Measurements from ENCODE around the gene TMEM179. TPM values are rescaled to one million over a fixed set of nuclear protein-coding genes. Genes with fewer than 3 reads are reported as not detected.
"Not testable (repeated sequence)": the region's sequence is repeated elsewhere in the genome, so short reads cannot be mapped to it uniquely, and the experiment has no call there.

Gene TMEM179
- total RNA-seq, 1 donor from 2014 or later, result not detected

DNA sequence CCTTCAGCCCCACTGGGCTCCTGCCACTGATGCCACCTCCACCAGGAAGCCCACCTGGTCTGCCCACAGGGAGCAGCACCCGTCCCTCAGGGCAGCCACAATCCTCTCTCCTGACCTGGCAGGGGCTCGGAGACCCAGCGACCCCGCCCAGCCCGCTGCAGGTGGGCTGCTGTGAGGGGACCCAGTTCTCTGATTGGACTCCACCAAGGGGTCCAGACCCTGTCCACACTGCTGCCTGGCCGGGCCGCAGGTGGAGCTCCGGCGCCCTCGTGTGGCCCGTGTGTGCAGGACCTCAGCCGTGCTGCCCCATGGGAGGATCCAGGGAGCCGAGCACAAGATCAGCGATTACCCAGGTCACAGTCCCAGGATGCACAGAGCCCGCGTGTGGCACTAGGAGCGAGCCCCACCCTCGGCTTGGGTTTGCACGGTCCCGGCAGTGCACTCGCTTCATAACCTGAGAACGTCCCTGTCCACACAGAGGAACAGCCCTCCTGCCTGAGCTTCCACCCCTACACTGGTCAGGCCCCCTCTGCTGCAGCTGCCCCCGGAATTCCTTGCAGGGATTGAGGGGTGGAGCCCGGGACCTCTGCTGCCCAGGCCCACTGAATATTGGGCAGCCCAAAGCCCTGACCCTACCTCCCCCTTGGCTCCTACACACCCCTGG, 35.4 kb upstream of the TMEM179 start:
- intact Hi-C loops (cut with DNase I), result loop anchor here (2.0 to 5.0 kb wide), 3 partner anchors 78 to 561 kb away; partner anchors contain the start of gene KIF26A
- DNase-seq (ENCODE audit: missing footprints), result no peak

DNA sequence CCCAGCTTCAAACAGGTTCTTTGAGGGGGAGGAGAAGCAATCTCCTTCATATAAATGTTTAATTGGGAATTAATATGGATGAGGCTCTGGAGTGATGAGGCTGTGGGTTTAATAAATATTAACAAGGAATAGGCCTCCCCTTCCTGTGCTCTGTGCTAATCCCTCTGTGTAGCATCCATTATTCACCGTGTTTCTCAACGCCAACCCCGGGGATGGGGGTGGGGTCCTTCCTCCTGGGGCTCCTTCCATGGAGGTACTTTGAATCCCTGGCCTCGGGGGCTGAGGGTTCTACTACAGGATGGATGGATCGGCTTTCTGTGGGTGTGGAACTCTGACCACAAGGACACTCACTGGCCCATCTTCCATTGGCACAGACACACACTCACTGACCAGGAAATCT, 34.9 kb upstream of the TMEM179 start:
- intact Hi-C loops (cut with DNase I), result no loop called here
- no peak for DNase-seq (ENCODE audit: missing footprints)
- no peak for ATAC-seq

More for the DNA sequence above, 35.4 kb upstream of the TMEM179 start:
- peak; percentile 83 for ATAC-seq

DNA sequence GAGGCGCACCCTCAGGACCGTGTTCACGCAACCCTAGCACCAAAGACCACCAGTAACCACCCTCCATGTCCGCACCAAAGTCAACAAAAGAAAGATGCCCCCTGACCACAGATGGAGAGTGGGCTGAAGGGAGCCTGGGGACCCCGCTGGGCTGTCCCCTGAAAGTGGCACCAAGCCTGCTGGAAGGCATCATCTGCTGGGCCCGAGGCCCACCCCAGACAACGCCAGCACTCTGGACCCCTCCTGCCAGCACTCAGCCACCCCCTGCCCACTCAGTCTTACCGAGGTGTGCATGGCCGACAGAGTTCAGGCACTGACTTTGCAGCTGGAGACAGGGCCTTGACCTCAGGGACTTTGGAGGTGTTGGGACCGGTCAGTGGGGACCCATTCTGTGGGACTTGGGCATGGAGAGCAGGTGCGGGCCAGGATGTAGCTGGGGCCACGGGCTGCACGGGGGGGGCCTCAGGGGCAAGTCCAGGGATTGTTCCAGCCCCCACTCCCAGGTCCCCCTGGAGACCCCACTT, 34.4 kb upstream of the TMEM179 start:
- intact Hi-C loops (cut with DNase I), result no loop called here
- ATAC-seq (no peak), DNase-seq (ENCODE audit: missing footprints) (no peak)

DNA sequence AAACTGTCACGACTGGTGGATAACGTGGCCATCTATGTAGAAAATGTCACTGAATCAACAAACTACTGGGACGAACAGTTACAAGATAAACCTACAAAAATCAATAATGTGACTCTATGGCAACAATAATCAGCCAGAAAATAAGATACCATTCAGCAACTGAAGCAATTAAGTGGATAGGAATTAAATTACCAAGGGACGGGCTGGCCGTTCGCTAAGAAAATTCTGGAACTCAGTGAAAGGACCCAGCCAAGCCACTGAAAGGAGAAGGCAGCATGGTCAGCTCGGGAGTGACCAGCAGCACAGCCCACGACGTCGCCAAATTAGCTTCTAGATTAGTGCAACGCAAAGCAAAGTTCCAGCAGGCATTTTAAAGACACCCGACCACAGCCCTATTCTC, 33.6 kb upstream of the TMEM179 start:
- ATAC-seq, result no peak
- intact Hi-C loops (cut with DNase I), result no loop called here
- DNase-seq (ENCODE audit: missing footprints), result no peak

DNA sequence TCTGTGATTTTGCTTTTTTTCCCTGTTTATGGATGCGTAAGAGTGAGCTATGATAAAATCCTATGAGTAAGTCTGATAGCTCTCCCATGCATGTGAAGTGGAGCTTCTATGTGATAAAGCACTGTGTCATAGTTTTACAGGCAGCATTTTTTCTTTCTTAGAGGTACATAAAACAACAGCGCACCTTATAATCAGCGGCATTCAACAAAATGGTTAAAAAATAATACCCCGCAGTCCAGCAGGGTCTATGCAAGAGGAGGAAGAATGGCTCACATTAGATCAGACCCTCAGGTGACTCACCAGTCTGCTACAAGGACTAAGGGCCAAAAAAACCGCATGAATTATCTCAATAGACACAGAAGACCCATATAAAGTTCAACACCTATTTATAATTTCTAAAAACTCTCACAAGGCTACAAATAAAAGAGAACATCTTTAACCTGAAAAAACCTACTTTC, 33.0 kb upstream of the TMEM179 start:
- intact Hi-C loops (cut with DNase I), result no loop called here
- DNase-seq (ENCODE audit: missing footprints), result no peak

DNA sequence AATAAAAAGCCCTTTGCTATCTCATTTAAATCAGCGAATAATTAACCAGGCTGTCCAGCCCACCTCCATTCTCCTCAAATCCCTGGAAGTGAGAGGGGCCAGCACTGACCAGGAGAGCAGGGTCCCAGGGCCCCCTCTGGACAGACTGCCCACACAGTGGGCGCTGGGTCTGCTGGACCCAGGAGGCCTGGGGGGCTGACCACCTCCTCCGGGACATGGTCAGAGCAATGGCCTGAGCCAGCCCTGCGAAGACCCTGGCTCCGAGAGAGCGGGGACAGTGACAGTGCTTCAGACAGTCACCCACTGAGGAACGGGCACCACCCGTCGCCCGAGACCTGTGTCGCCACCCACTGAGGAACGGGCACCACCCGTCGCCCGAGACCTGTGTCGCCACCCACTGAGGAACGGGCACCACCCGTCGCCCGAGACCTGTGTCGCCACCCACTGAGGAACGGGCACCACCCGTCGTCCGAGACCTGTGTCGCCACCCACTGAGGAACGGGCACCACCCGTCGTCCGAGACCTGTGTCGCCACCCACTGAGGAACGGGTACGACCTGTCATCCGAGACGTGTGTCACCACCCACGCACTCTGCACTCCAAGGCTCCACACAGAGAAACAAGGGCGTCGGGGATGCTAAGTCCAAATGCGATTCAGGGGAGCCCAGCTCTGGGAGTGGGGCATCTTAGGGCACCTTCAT, 32.4 kb upstream of the TMEM179 start:
- intact Hi-C loops (cut with DNase I); DNase-seq (ENCODE audit: missing footprints); ATAC-seq: not testable (repeated sequence)

More for the DNA sequence above, 33.0 kb upstream of the TMEM179 start:
- ATAC-seq, result no peak

DNA sequence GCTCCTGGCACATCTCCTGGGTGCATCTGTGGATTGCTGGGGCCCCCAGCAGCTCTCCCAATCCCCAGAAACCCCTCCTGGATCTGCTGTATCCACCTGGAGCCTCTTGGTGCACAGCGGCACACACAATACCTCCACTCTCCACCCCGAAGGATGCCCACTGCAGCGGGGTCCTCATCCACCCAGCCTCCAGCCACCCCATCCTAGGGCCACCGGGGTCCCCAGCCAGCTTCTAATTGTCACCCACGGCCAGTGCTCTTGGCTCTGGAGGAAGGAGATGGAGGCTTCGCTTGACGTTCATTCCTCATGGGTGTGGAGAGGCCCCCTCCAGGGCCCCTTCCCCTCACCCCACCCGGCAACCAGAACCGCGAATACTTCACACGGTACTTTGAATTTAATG, 31.6 kb upstream of the TMEM179 start:
- DNase-seq (ENCODE audit: missing footprints), result no peak
- intact Hi-C loops (cut with DNase I), result no loop called here
- ATAC-seq, result no peak

DNA sequence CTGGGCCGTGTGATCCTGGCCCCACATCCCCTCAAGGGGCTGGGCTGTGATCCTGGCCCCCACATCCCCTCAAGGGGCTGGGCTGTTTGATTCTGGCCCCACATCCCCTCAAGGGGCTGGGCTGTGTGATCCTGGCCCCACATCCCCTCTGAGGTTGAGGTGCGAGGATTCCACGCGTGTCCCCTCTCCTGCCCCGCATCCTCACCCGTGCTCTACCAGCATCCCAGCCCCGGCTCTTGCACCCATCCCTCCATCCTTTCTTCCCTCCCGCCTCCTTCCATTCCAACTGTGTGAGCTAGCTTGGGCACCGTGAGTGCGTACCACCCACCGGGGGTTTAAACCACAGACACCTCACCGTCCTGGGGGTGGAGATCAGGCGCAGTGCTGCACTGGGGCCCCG, 31.1 kb upstream of the TMEM179 start:
- ATAC-seq (no peak), DNase-seq (ENCODE audit: missing footprints) (no peak)
- intact Hi-C loops (cut with DNase I), result no loop called here

DNA sequence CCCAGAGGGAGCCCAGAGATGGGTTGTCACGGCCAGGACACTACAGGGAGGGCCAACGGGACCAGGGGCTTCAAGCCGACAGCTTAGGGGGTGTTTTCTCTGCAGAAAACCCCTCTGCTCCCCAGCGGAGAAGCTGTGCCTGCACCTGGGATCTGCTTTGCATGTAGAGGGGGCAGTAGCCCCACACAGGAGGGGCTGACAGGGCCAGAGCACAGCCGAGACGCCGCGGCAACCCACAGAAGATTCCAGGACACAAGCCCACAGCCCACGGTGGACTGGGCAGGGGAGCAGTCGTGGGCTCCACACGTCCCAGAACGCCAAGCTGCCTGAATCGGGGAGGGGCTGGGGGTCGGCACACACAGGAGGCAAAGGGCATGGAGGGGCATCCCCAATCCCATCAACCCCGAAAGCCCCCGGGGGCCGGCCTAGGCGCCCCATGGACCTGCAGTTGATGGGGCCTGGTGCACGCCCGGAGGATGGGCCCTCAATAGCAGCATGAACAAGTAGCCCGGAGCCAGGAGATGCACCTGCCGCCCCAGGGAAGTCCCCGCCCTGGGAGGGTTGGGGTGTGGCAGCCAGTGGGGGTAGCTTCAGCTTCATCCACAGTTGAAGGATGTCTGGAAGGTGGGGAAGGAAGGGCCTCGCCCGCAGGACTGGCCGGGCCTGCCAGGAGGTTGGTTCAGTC, 30.5 kb upstream of the TMEM179 start:
- DNase-seq (ENCODE audit: missing footprints), result no peak
- intact Hi-C loops (cut with DNase I), result no loop called here
- no peak for ATAC-seq

DNA sequence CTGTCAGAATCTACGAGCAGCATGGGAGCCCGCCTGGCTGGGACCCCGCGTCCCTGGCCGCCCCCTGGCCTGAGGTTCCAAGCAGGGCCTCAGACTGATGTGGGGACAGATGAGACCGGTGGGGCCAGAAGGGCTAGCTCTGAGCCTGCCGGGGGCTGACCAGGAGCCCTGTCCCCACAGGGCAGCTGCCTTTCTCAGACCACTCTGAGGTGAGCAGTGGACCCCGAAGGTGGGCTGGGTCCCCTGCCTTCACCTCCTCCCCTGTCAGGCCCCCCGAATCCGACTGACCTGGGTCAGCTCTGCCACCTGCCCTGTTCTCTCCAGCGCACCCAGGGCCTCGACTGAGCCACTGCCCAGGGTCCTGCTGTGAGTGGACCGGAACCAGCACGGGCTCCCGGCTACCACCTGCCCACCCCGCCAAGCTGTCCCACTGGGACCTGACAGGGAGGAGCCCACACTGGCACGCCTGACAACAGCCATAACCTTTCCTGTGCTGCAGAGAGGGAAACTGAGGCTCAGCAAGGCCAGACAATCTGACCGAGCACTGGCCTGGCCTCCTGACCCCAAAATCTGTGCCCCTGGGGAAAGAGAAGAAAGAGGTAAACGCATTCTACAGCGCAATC, 29.7 kb upstream of the TMEM179 start:
- intact Hi-C loops (cut with DNase I), result no loop called here
- no peak for ATAC-seq
- DNase-seq (ENCODE audit: missing footprints), result no peak

DNA sequence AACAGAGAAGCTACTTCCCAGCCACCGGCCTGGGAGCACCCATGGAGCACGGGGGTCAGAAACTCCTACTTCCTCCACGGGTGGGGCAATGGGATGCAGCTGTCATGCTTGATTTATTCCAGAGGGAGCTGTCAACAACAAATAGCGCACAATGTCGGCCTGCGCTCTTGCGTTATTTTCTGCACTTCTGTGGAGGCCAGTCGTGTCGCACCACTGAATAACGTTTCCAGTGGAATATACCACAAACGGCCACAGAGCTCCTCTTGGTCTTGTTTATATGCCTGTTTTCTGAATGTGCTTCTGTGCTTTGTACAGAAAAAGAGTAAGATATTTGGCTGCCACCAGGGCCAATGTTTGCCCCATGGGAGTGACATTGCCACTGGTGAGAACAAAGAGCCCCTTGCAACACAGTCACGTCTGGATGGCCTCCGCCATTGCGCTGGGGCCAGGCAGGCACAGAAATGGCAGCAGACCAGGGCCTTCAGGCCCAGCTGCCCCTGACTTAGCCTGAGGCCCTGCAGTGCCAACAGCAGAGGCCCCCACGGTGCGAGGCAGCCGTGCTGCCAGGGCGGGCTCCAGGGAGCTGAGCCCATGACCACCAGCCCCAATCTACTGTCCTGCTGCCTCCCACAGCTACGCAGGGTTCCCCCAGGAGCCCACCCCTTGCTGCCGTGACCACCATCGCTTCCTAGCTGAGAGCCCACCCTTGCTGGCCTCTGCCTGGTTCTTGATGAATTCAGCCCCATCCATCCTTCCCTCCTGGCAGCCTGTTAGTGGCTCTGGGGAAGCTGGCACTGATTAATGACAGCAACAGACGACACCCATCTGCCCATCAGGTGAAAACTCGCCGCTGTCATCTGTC, 28.9 kb upstream of the TMEM179 start:
- intact Hi-C loops (cut with DNase I), result no loop called here
- no peak for DNase-seq (ENCODE audit: missing footprints)
- no peak for ATAC-seq

DNA sequence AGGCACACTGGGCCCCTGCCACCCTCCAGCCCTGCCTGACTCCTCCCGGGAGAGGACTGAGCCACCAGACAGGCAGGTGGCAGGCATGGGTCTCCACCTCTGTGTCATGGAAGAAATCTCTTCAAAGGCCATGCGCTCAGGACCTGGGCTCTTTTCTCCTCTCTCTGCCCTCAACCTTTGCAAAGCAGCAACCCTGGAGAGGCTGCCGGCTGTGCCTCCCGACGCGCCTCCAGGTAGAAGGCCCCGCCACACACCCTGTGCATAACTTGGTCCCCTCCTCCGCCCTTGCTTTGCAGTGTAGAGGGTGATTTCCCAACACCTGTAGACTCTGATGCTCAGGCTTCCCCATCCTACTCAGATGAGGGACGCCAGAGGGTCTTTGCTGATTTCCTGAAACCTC, 28.2 kb upstream of the TMEM179 start:
- ATAC-seq (no peak), DNase-seq (ENCODE audit: missing footprints) (no peak)
- intact Hi-C loops (cut with DNase I), result no loop called here

DNA sequence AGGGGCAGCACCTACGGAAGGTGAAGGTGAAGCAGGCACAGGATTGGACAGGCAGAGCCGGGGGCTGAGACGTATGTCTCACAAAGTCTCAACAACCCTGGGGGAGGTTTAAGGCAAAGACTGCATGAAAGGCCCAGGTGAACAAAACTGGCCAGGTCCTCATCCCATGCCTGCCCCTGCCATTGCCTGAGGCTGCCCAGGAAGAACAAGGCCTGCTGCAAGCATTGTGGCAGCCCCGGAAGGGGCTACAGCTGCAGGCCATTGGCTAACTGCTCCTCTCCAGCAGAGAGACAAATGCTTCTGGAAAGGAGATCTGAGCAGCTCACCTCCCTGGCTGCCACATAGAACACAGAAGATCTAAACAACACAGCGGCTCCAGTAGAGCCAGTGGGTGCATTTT, 20.4 kb upstream of the TMEM179 start:
- DNase-seq (ENCODE audit: missing footprints), result no peak
- no peak for ATAC-seq
- intact Hi-C loops (cut with DNase I), result no loop called here

DNA sequence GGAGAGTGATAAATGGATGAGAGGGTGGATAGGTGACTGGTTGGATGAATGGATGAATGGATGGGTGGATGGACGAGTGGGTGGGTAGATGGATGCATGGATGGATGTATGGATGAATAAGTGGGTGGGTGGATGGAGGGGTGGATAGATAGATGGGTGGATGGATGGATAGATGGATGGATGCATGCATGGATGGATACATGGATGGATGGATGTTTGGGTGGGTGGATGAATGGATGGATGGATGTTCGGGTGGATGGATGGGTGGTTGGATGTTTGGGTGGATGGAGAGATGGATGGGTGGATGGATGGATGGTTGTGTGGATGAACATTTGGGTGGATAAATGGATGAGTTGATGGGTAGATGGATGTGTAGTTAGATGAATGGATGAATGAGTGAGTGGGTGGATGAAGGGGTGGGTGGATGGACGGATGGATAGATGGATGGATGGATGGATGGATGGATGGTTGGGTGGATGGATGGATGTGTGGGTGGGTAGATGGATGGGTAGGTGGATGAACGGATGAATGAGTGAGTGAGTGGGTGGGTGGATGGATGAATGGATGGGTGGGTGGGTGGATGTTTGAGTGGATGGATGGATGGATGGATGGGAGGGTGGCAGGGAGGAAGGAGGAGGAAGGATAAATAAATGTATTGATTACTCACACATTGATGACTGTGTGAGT, 9.7 kb upstream of the TMEM179 start:
- DNase-seq (ENCODE audit: missing footprints) (no peak), ATAC-seq (no peak)
- intact Hi-C loops (cut with DNase I), result no loop called here

DNA sequence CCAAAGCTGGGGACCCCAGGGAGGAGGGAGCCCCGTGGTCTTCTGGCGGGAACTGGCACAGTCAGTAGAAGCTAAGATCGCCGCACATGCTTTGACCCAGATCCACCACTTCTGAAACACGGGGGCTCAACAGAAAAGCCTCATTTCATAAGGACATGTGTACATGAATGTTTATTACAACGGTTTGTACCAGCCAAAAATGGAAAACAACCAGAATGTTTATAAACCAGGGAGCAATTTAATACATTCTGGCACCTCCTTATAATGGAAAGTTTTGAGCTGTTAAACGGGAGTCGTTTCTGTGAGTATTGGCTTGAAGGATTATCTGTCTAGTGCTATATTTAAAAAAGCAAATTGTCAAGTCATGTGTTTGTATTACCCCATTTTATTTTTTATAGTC, 7.3 kb upstream of the TMEM179 start:
- DNase-seq (ENCODE audit: missing footprints) (no peak), ATAC-seq (no peak)
- intact Hi-C loops (cut with DNase I), result no loop called here

DNA sequence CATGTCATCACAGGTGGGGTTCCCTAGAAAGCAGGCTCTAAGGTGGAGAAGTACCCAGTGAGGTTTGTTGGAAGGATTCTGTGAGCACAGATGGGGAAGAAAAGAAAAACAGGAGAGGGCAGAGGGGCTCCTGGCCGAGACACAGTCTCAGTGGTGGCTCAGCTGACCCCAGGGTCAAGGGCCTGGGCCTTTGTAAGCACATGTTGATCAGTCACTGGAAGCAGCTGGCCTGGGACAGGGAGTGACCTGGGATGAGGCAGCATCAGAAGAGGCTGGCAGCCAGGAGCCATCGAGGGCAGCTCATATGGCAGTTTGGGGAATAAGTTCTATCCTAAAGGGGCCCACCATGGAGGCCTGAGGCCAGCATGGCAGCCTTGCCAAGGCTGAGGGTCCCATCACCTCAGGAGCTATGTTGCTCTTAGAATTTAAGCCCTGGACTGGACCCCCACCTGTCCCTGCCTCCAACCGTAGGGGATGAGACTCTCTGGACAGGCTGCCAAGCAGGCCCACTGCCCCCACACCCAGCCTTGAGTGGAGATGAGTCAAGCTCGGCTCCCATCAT, 6.3 kb upstream of the TMEM179 start:
- DNase-seq (ENCODE audit: missing footprints) (no peak), ATAC-seq (no peak)
- intact Hi-C loops (cut with DNase I), result no loop called here

DNA sequence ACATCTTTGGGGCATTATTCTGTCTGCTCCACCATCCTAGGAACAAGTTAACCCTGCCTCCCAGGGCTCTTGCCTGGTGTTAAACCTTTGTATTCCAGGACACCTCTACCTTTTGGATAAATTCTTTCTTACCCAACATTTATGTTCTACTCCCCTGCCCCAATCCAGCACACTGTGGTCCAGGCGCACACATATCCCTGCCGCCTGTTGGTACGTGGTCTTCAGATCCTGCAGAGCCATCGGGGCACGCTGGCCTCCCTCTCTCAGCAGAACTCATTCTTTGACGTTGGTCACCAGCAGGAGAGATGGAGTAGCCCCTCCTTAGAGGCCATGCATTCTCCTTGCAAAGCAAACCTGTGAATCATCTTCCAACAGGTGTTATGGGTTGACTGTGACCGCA, 5.1 kb upstream of the TMEM179 start:
- ATAC-seq, result no peak
- intact Hi-C loops (cut with DNase I), result no loop called here
- DNase-seq (ENCODE audit: missing footprints), result no peak
